Measurements from ENCODE around the gene GNAS-AS1.
"Not testable (repeated sequence)": the region's sequence is repeated elsewhere in the genome, so short reads cannot be mapped to it uniquely, and the experiment has no call there.

GNAS-AS1 gene

GRCh38 chr20:58835231-58835630 is 15.5 kb downstream of the GNAS-AS1 start:
- DNase-seq (ENCODE audit: low read depth in 2 of 2) = no peak

- no peak for DNase-seq (ENCODE audit: low read depth in 2 of 2)
Observed at GRCh38 chr20:58833921-58834320, 16.8 kb downstream of the GNAS-AS1 start.

GRCh38 chr20:58832457-58832856 is 18.2 kb downstream of the GNAS-AS1 start:
- no peak for DNase-seq (ENCODE audit: low read depth in 2 of 2)

GRCh38 chr20:58829531-58829941 is 21.2 kb downstream of the GNAS-AS1 start:
- no peak for DNase-seq (ENCODE audit: low read depth in 2 of 2)

- DNase-seq (ENCODE audit: low read depth in 2 of 2) = not testable (repeated sequence)
Observed at GRCh38 chr20:58828804-58829203, 21.9 kb downstream of the GNAS-AS1 start.

DNA sequence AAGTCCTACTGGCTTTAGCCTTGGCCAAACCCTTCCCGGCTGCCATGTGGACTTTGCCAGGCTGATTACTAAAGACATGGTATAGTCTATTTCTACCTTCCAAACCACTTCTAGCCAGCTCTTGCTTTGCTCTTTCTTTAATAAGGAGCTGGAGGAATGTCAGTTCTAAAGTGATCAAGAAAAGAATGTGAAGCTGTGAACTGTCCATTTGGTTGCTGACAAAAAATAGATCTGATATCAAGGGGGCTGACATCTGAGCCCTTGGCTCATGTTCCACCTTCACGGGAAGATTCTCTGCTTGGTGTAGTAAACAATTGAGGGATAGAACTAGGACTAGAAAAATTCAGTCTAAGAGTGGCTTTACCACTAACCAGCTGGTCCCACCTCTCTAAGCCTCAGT is 22.6 kb downstream of the GNAS-AS1 start:
- no peak for DNase-seq (ENCODE audit: low read depth in 2 of 2)

DNA sequence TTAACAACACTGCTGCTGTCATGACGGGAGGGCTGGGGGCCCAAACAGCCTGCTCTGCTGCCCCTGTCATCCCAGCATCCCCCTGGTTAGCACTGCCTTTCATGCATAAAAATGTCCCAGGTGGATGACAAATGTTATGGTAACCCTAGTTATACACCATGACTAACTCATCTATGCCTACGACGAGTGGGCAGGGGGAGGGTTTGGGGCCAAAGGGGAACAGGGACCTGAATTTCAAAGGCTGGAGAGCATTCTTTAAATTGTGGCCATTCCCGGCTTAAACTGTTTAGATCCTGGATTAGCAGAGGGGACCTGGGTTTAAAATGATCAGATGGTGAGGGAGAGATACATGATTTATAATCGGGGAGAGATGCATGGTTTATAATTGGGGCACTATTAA is 24.4 kb downstream of the GNAS-AS1 start:
- DNase-seq (ENCODE audit: low read depth in 2 of 2) = no peak

GRCh38 chr20:58825450-58825849 is 25.3 kb downstream of the GNAS-AS1 start:
- DNase-seq (ENCODE audit: low read depth in 2 of 2) = no peak

DNA sequence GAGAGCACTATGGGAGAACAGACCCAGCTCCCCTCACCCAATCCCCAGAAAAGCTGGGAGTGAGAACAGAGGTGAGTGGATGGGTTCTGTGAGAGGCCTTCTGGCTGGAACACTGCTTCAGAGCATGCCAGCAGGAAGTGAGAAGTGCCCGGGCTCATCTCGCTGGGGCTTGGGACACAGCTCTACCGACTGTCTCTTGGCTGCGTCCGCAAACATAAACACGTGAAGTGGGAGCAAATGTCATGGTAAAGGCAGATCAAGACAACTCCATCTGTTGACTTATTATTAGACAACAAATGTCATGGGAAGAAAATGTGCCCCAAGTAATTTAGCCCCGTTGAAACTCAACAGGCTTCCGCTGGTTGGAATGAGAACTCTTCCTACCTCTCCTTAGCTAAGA is 25.9 kb downstream of the GNAS-AS1 start:
- no peak for DNase-seq (ENCODE audit: low read depth in 2 of 2)

DNA sequence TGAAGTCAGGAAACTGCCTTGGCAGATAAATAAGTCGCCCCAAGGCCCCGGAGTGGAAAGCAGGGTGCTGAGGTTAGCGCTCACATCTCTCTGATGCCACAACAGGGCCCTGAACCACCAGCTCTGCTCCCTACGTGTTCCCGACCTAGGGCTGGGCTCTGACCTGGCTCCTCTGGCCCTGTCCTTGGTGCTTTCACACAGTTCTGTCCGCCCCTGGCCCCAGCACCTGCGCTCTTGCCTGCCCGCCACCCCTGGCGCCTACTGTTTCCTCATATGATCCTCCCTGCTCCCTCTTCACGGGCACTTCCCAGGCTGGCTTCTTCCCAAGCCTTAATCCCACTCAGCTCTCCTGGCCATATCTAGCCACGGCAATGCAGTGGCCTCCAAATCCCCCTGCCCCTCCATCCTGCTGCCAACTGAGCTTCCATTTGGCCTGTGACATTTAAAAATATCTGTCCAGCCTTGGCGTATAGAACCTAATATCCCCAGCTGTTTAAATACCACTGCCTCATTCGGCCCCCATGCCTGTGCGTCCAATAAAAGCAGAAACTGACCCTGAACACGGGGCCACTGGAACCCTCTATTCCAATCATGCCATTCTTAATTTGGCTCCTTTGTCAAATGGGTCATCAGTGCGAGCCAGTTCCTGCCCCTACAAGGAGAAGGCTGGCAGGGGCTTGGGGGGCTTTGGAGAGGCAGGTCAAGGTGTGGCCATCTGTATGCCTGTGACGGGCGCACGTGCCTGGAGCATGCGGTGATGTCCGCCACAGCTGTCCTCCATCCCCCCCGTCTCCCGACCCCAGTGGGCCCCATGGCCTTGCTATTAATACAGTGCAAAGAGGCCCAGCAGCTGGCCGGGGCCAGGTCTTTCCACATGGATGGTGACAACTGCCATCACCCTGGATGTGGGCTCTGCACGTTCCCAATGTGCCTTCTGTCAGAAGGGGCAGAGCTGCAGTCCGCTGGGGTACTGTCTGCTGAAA is 27.7 kb downstream of the GNAS-AS1 start:
- DNase-seq (ENCODE audit: low read depth in 2 of 2) = no peak

GRCh38 chr20:58822149-58822548 is 28.6 kb downstream of the GNAS-AS1 start:
- no peak for DNase-seq (ENCODE audit: low read depth in 2 of 2)

- not testable (repeated sequence) for DNase-seq (ENCODE audit: low read depth in 2 of 2)
Observed at GRCh38 chr20:58820515-58820914, 30.2 kb downstream of the GNAS-AS1 start.

GRCh38 chr20:58819921-58820320 is 30.8 kb downstream of the GNAS-AS1 start:
- DNase-seq (ENCODE audit: low read depth in 2 of 2) = no peak

DNA sequence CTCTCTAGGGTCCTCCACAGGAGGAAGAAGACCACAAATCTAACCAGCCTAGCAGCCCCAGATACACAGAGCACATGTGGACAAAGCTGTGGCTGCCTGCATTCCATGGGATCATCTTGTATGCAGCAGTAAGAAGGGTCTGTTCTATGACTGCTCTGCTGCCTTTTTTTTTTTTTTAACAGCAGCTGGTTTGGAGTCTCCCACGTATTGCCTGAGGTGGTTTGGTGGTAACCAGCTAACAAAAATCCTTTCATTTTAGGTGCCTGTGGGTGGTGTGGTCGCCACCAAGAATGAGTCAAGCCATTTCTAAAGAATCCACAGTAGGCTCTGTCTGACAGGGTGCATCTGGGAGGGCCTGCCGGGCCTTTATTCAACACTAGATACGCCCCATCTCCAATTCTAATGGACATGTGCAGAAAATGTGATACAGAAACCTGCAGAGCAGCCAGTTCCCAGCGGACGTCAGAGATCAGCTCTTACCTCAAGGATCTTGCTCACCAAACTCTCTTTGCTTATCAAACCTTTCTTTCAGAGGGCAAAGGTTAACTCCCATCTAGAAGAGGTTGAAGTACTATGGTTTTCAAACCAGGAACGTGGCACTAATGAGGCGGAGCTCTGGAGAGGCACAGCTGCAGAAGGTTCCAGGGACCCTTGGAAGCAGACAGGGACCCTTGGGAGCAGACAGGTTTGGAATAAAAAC is 32.0 kb downstream of the GNAS-AS1 start:
- DNase-seq (ENCODE audit: low read depth in 2 of 2) = peak; percentile 66 to 74

DNA sequence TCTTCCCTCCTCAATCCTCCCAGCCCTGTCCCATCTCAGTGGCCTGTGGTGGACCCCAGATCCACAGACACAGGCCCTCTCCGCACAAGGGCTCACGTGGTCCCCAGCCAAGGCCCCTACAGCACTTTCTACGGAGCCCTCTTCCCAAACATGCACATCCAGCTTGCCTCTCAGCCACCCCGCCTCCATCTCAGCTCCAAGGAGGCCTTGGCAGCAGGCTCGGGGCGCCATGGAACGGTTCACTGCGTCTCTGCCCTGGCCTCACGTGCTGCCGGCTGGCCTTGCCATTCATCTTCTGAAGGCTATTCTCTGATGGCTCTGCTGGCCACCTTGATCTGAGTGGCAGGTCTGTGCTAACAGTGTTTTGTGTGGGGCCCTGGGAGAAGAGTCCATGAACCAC is 33.0 kb downstream of the GNAS-AS1 start:
- no peak for DNase-seq (ENCODE audit: low read depth in 2 of 2)

- no peak for DNase-seq (ENCODE audit: low read depth in 2 of 2)
Observed at GRCh38 chr20:58816957-58817651, 33.6 kb downstream of the GNAS-AS1 start.

DNA sequence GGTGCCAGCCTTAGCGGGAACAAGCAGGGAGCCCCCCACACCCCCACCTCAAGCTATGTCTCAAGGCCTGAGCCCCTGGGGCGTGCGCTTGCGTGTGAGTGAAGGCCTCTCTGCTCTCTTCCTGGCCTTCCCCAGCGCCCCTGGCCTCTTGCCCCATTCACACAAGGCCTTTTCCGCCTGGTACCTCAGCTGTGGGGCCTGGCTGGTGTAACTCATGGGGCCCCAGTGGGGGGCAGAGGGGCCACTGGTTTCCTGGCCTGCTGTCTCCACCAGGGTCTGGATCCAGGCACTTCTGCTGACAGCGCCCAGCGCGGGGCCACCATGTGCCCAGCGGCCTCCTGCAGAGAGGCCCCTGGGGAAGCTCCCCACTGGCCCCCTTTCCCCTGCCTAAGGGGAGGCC is 34.7 kb downstream of the GNAS-AS1 start:
- DNase-seq (ENCODE audit: low read depth in 2 of 2) = no peak

DNA sequence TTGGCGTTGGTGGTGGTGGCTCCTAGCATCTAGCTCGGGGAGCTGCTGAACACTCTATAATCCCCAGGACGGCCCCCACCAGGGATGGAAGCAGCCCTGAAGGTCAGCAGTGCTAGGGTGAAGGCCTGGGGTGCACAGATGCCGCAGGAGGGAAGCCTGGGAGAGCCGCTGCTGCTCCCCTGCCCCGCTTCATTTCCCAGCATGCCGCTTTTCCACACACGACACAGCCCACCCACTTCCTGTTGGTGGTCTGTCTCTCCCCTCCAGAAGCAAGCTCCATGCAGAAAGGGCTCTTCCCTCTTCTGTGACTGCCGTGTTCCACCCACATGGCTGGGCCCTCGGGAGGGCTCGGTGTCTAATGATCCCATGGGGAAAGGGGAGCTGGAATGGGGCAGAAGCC is 35.3 kb downstream of the GNAS-AS1 start:
- no peak for DNase-seq (ENCODE audit: low read depth in 2 of 2)

DNA sequence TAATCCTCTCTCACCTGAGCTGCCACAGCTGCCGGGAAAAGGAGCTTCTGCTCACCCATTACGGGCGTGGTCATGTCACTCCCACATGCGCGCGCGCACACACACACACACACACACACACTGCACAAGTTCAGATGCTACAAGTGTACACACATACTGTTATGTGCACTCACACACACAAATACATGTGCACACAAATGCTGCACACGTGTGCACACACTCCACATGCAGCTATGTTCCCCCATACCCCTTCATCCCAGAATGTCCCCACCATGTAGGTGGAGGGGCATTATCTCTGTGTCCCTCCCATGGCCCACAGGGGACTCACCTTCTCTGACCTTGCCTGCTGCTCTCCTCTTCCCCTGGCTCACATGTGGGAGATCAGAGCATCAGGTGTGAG is 37.3 kb downstream of the GNAS-AS1 start:
- no peak for DNase-seq (ENCODE audit: low read depth in 2 of 2)

DNA sequence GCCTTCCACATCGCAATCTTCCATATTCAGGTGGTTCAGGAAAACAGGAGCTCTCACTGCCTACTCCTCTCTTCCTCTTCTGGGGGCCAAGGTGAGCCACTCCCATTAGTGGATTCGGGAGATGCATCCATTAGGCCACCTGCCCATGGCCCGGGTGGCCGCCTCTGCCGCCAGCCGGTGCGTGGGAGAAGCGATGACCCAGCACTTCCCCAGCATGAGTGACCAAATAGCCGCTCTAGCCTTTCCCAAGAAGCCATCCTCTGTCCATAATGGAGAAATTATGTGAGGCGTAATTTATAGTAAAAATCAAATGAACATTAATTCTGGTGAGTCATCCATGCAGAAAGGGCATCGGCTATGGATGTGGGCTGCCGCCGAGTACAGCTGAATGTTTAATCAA is 39.4 kb downstream of the GNAS-AS1 start:
- DNase-seq (ENCODE audit: low read depth in 2 of 2) = no peak

DNA sequence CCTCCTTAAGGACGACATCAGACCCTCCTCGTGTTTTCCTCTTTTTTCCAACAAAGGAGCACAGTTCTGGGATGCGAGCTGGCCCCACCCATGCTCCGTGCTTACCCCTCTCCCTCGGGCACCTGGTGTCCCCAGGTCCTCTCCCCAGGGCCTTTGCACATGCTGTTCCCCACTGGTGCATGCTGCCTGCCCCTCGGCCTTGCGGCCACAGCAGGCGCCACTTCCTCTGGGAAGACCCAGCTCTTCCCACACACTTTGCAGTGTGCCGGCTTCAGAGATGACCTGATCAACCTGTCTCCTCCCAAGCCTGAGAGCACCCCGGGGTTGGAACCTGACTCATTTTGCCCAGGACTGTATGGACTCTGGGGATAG is 39.8 kb downstream of the GNAS-AS1 start:
- no peak for DNase-seq (ENCODE audit: low read depth in 2 of 2)

DNA sequence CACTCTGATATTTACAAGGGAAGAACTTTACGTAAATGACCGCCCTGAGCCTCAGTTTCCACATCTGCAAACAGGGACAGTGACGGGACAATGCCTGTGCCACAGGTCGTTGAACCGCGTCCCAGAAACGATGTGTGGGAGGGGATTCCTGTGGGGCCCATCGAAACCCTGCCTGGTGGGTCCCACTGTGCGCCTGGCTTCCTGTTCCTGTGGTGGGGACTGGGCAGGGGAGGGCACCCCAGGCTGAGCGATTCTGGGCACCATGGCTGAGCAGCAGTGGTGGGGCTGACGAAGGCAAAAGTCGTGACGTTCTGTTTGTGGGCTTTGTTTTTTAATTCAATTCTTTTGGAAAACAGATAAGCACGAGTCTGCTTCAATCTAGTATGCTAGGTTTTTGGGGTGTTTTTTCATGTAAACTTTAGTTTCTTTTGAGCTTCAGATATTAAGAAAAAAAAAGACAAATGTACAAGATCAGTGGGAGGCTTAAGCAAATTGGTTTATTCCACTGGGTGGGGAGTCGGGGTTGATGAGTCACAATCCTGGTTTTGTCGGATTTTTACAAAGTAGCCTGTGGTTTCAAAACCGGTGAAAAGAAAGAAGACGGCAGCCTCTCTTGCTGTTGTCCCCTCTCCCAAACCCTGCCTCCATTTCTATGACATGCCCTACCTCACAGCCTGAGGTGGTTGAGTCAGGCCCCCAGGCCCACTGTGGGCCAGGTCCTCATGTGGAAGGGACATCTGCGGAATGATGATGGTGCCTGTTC is 40.4 kb downstream of the GNAS-AS1 start:
- DNase-seq (ENCODE audit: low read depth in 2 of 2) = peak; percentile 28 to 30
